Kidney (tissue), 14 donors: ENCODE measurements around the gene RABGGTB. TPM values are rescaled to one million over a fixed set of nuclear protein-coding genes. Genes with fewer than 3 reads are reported as not detected.
"Not testable (repeated sequence)": the region's sequence is repeated elsewhere in the genome, so short reads cannot be mapped to it uniquely, and the experiment has no call there.

Experiments used
- DNase-seq, 5 donors: peaks; one replicate each; pipeline ENCODE4 v3.0.0-alpha.2; 2013 to 2020
- FAIRE-seq: peaks from 2 replicates; lab custom pipeline; 2012; peaks lifted over from hg19 to GRCh38; lab: Jason Lieb, UNC
- H3K27ac ChIP-seq, 2 donors: one replicate each; pipeline ENCODE4 v1.7.0; 2013; ENCODE audit warnings: low read depth in 2 of 2, low read length in 2 of 2, inconsistent platforms in 1 of 2
- H3K27me3 ChIP-seq: one replicate; pipeline ENCODE4 v1.7.1; 2013; ENCODE audit warnings: low read length, inconsistent platforms; ENCODE audit not compliant: control insufficient read depth, insufficient read depth
- H3K36me3 ChIP-seq, 3 donors: one replicate each; pipeline versions ENCODE4 v1.7.0 to v1.7.1; 2013; ENCODE audit warnings: low read length in 3 of 3, control low read depth in 1 of 3, inconsistent platforms in 1 of 3; ENCODE audit not compliant: insufficient read depth in 3 of 3, control insufficient read depth in 2 of 3
- H3K4me1 ChIP-seq, 3 donors: one replicate each; pipeline versions ENCODE4 v1.7.0 to v1.7.1; 2013; ENCODE audit warnings: low read length in 3 of 3, inconsistent platforms in 1 of 3, low read depth in 1 of 3; ENCODE audit not compliant: control insufficient read depth in 2 of 3, insufficient read depth in 2 of 3
- H3K4me3 ChIP-seq, 3 donors: one replicate each; pipeline versions ENCODE4 v1.7.0 to v1.8.1; 2013; ENCODE audit warnings: low read length in 3 of 3, control low read depth in 1 of 3, inconsistent platforms in 1 of 3
- H3K9ac ChIP-seq, 3 donors: one replicate each; pipeline versions ENCODE4 v1.7.0 to v1.7.1; 2013; ENCODE audit warnings: low read length in 3 of 3, control low read depth in 1 of 3, inconsistent platforms in 1 of 3
- H3K9me3 ChIP-seq, 3 donors: one replicate each; pipeline versions ENCODE4 v1.7.0 to v1.7.1; 2013; ENCODE audit warnings: low read length in 3 of 3, control low read depth in 1 of 3, inconsistent platforms in 1 of 3; ENCODE audit not compliant: control insufficient read depth in 2 of 3, insufficient read depth in 1 of 3
- intact Hi-C: fragments of 100-400 bp; cut with DNase I; formaldehyde crosslinking; loops from one replicate; pipeline ENCODE4 v1.11.1; 2022
- polyA plus RNA-seq: library from polyadenylated mRNA; stranded (reverse); fragments of 350-450 nt; fragmentation: Illumina TruSeq; extraction: RNeasy Lipid Tissue Mini Kit (QIAGEN cat#74804); gene quantifications from one replicate; pipeline ENCODE4 v1.2.3, GENCODE V29; 2014; ENCODE audit warnings: low read depth, low replicate concordance; ENCODE audit not compliant: insufficient read depth
- total RNA-seq: library from RNA; stranded (reverse); fragmentation: NEBNext Ultra II Directional; extraction: Animal tissue kit (Norgen Biotek cat#: 25700); gene quantifications from one replicate; pipeline ENCODE4 v1.2.1, GENCODE V29; 2021
- TF ChIP-seq, protein P1 (sequence below): IDR thresholded peaks from 3 replicates; pipeline ENCODE4 v1.5.1; 2012; ENCODE audit warnings: mild to moderate bottlenecking, moderate library complexity, borderline replicate concordance; ENCODE audit not compliant: insufficient read depth; ENCODE audit errors: extremely low read depth
- donor health status: control.
- donor health status: control.
- donor health status: control.
- donor health status: control.
- donor health status: control.
- donor health status: DM: yes; HTN: yes; CAD: no.
- donor health status: Normal renal cell carcinoma (clear cell type).

RABGGTB gene
- total and polyA plus RNA-seq, 2 donors from 2014 or later, result 60.2 to 86.7 TPM

DNA sequence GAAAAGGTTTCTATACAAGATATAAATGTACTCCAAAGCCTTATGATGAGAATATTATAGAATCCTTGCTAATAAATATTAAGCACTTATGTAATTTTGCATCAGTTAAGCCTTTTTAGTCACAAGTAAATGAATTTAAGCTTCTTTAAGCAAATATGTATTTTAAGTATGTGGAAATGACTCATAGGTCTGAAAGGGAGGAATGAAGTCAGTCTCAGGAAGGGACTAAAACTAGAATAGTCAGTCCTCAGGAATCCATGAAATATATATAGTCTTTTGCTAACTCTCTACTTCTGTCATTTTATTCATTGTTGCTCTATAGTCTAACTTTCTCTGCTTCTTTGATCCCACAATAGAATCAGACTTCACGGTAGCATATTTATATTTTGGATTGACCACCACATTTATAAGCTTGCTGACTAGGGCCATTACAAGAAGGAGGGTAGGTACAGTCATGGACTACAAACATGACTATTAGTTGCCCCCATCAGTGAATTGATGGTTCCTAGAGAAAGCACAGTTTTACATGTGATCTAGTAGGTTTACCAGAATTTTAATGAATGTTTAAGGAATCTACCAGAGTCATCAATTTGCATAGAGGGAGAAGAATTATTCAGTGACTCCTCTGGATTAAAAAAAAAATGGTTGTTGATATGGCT lies 20.2 kb upstream of the RABGGTB start:
- H3K27me3 ChIP-seq, result no peaks in the 10 kb centered on the region
- no peak overlapping the region for H3K27ac ChIP-seq
- FAIRE-seq, result no peak
- TF ChIP-seq, protein P1, sequence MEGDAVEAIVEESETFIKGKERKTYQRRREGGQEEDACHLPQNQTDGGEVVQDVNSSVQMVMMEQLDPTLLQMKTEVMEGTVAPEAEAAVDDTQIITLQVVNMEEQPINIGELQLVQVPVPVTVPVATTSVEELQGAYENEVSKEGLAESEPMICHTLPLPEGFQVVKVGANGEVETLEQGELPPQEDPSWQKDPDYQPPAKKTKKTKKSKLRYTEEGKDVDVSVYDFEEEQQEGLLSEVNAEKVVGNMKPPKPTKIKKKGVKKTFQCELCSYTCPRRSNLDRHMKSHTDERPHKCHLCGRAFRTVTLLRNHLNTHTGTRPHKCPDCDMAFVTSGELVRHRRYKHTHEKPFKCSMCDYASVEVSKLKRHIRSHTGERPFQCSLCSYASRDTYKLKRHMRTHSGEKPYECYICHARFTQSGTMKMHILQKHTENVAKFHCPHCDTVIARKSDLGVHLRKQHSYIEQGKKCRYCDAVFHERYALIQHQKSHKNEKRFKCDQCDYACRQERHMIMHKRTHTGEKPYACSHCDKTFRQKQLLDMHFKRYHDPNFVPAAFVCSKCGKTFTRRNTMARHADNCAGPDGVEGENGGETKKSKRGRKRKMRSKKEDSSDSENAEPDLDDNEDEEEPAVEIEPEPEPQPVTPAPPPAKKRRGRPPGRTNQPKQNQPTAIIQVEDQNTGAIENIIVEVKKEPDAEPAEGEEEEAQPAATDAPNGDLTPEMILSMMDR, result no peak
- H3K36me3 ChIP-seq, result no peaks in the 10 kb centered on the region
- H3K9ac ChIP-seq, result no peak overlapping the region
- no peaks in the 10 kb centered on the region for H3K4me1 ChIP-seq
- intact Hi-C loops, result no loop called here
- no peak overlapping the region for H3K4me3 ChIP-seq
- DNase-seq, result no peak
- H3K9me3 ChIP-seq, result no peaks in the 10 kb centered on the region

DNA sequence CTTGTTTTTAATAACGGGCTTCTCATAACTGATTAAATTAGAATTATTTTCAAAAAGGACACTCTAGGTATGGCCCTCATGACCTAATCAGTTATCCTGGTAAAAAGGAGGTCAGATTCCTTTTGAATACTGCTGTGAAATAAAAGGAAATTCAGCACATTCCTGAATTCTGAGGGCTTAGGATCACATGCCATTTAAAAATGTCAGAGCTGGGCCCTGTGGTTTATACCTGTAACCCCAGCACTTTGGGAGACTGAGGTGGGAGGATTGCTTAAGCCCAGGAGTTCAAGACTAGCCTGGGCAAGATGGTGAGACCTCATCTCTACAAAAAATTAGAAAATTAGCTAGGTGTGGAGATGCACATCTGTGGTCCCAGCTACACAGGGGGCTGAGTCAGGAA lies 18.0 kb upstream of the RABGGTB start:
- Histone ChIP-seq H3K4me1 (no peaks in the 10 kb centered on the region), H3K9ac (no peak overlapping the region), H3K36me3 (no peaks in the 10 kb centered on the region), H3K27me3 (no peaks in the 10 kb centered on the region), H3K27ac (no peak overlapping the region), H3K9me3 (no peaks in the 10 kb centered on the region), H3K4me3 (no peak overlapping the region)
- FAIRE-seq (no peak), DNase-seq (no peak)
- TF ChIP-seq, protein P1, result no peak
- intact Hi-C loops, result no loop called here

DNA sequence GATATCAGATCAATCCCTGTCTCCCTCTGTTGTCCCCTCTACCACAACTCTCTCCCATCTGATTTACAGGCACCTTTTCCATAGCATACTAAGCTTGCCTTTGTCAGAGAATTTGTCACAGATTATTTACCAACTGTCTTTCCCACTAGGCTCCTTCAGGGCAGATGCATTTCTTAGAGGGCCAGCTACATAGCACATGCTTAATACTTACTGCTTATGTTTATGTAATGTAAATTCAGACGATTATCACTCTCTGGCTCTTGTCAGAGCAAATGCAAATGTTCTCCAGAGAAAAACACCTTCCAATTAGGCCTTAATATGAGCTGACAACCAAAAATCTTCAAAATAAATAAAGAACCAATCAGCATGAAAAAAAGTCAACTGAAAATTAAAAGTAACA lies 15.3 kb upstream of the RABGGTB start:
- intact Hi-C loops, result no loop called here
- Histone ChIP-seq H3K27ac (no peak overlapping the region), H3K27me3 (no peaks in the 10 kb centered on the region), H3K4me1 (no peaks in the 10 kb centered on the region), H3K9ac (no peak overlapping the region), H3K9me3 (no peaks in the 10 kb centered on the region), H3K4me3 (no peak overlapping the region), H3K36me3 (no peaks in the 10 kb centered on the region)
- no peak for FAIRE-seq
- no peak for DNase-seq
- TF ChIP-seq, protein P1, result no peak

DNA sequence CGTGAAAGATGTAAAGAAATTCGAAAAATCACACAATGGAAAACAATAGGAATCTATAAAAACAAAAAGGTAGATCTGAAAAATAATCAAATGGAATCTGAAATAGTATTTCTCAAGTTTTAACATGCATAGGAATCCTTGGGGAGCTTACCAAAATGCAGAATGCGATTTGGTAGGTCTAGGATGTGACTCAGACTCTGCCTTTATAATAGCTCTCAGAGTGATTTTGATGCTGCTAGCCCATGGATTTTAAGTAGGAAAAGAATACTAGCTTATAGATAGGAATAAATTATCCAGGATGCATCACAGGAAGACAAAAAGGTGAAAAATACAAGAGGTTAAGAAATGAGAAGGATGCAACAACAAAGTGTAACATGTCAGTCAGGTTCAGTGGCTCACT lies 14.1 kb upstream of the RABGGTB start:
- FAIRE-seq, result no peak
- H3K9ac ChIP-seq, result no peak overlapping the region

DNA sequence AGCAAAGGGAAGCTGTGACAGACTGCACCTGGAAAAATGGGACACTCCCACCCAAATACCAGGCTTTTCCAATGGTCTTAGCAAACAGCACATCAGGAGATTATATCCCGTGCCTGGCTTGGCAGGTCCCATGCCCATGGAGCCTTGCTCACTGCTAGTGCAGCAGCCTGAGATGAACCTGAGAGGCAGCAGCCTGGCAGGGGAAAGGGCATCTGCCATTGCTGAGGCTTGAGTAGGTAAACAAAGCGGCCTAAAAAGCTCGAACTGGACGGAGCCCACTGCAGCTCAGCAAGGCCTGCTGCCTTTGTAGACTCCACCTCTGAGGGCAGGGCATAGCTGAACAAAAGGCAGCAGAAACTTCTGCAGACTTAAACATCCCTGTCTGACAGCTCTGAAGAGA lies 8.2 kb upstream of the RABGGTB start:
- H3K9me3 ChIP-seq, H3K9ac ChIP-seq, H3K36me3 ChIP-seq, H3K27me3 ChIP-seq, H3K4me1 ChIP-seq, H3K4me3 ChIP-seq, H3K27ac ChIP-seq, intact Hi-C loops, FAIRE-seq, DNase-seq: not testable (repeated sequence)

More for the DNA sequence above, 14.1 kb upstream of the RABGGTB start:
- Histone ChIP-seq H3K36me3 (no peaks in the 10 kb centered on the region), H3K4me1 (no peaks in the 10 kb centered on the region), H3K27ac (no peak overlapping the region), H3K9me3 (no peaks in the 10 kb centered on the region), H3K4me3 (no peak overlapping the region), H3K27me3 (no peaks in the 10 kb centered on the region)
- TF ChIP-seq, protein P1, result no peak
- intact Hi-C loops, result no loop called here
- no peak for DNase-seq
